Erythroblast (primary cell): ENCODE measurements around the gene PTPRM.

ENCODE experiments used
- GATA1 ChIP-seq: IDR thresholded peaks from 2 replicates; pipeline ENCODE4 v1.6.1; 2011; ENCODE audit warnings: low read depth, mild to moderate bottlenecking, control low read depth, low read length, moderate library complexity
- POLR2A ChIP-seq: IDR thresholded peaks from 2 replicates; pipeline ENCODE4 v1.6.1; 2011; ENCODE audit warnings: mild to moderate bottlenecking, low read length

DNA sequence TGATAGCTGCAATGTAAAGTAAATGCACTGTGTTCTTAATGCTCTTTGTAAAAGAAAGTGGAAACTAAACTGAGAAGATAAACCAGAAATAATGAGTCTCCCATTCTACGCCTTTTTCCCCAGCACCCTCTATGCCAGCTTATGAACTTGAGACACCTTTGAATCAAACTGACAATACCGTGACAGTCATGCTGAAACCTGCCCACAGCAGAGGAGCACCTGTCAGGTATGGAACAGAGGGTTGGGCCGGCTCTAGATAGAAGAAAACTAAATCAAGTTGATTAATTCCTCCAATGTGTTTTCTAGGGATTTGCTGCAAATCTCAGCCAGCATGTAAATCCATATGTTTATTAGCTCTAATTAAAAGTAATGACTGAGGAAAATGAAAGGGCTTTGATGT lies 521.5 kb downstream of the PTPRM start:
- no peak for TF ChIP-seq POLR2A
- no peak for TF ChIP-seq GATA1
